Muscle of arm (tissue), 12 donors: ENCODE results near the gene AGMO. TPM values are rescaled to one million over a fixed set of nuclear protein-coding genes. Genes with fewer than 3 reads are reported as not detected.
"Not testable (repeated sequence)": the region's sequence is repeated elsewhere in the genome, so short reads cannot be mapped to it uniquely, and the experiment has no call there.

ENCODE experiments used
- DNase-seq: peaks from one replicate; pipeline ENCODE4 v3.0.0-alpha.2; 2013
- polyA plus RNA-seq, 12 donors: library from polyadenylated mRNA; unstranded; fragments of 120-200 nt; gene quantifications; one replicate each; pipeline ENCODE4 v1.2.1, GENCODE V29; 2013; ENCODE audit not compliant: insufficient read length in 12 of 12

AGMO gene
- polyA plus RNA-seq, 12 donors, result 0.28 to 0.59 (median 0.37) TPM; not detected in 2

DNA sequence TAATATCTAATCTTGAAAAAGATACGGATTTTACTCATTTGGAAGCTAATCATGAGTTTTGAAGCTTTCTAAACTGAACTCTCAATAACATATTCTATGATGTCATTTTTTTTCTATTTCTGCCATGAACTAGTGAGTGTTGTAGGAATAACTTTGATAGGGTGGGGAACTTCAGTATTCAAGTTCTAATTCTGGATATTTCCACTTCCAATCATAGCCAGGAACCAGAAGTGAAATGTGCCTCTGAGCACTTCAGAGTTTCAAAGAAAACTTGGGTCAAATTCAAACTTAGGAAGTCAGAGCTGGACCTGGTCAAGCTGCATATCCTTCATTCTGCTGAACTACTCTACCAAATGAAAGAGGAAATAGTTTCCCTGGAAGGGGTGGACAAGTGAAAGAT is 847 bp downstream of the AGMO start:
- DNase-seq, result no peak

DNA sequence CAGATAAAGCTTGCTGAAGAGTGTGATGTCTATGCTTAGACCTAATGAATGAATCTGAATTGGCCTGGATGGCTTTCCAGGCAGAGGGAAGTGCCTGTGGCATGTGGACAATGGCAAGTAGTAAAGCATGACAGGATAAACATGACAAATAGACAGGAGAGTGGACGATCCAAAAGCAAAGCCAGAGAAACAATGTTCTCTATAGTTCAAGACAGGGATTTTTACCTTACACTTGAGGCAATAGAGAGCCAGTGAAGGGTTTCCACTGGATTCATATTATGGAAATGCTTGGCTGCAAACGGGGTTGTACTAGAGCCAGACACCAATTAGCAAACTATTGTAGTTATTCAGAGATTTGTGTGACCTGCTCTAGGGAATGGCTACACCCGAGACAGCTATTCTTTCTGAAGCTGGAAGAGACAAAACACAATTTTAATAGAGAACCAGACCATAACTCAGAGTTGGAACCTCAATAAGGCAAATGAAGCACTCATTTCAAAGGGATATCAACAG is 2.3 kb downstream of the AGMO start:
- DNase-seq, result no peak

DNA sequence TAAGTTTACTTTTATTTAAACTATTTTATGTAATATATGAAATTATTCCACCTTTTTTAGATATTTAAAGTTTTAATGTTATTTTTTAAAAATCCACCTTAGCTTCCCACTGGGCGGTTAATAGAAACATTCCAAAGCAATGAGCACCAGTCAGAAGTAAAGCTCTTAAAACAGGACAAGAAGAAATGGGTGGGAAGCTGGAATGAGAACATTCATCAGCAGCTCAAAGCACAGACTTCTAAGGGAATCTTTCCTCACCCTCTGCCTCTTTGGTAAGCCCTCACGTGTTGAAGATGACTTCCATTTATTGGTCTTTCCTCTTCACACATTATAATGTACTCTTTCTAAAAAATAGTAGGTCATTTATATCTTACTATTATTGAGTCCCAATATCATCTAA is 3.1 kb downstream of the AGMO start:
- no peak for DNase-seq

DNA sequence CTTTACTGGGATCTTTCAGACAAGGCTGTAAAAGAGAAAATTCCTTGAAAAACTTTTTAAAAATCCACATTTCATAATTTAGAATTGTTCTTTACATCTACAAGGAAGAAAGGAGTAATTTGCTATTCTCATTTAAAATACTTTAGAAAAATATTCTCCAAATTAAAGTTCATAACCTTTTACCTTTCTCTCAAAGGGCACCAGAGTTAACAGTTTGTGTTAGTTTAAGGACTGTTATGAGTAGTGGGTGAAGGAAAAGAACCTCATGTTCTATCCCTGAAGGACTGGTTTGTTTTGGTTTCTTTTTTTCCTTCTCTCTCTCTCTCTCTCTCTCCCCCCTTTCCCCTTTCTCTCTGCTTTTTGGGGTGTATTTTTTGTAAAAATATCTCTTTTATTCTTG is 4.1 kb downstream of the AGMO start:
- no peak for DNase-seq

DNA sequence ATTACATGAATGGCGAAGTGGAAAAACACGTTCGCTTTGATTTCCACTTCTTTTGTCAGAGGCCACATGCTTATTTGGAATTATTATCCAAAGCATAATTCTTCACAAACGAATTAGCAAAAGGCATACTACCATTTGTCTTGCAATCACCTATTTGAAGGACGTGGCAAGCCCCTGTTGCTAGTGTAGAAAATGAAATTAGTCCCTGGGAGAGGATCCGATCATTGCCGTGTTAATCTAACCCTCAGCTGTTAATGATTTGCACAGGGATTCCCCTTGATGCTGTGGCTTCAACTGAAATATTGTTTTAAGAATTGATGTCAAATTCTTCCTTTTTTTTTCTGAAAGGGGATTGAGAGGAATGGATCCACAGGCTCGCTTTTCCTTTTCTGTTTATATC is 4.6 kb downstream of the AGMO start:
- DNase-seq, result no peak

DNA sequence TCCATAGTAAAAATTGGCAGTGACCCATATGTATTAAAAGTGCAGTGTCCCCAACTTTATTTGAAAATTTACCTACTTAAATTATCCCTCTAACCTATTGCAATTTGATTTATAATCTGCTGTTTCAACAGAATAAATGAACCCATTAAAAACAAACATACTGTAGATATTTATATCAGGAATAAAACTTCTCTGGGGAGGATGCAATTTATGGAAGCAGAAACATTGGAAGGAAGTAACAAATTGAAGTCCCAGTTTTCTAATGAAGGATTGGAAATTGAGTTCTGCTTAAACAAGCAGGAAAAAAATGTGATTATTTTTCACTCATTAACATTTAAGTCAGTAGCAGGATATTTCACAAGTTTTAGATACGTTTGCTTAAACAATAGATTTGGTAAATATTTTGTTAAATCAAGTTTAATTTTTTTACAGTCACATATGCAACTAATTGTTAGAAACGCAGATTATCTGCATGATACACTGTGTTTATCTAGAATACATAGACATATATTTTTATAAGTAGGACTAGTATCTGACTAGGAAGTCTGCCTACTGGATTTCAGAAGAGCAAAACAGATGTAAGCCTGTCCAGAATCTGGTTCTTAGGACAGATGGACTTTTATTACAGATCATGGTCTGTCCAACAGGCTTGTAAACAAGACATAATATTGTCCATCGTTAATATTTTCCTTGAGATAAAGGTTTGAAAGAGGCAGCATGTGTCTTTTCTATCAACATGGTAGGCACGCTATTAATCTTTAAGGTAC is 5.3 kb downstream of the AGMO start:
- no peak for DNase-seq

DNA sequence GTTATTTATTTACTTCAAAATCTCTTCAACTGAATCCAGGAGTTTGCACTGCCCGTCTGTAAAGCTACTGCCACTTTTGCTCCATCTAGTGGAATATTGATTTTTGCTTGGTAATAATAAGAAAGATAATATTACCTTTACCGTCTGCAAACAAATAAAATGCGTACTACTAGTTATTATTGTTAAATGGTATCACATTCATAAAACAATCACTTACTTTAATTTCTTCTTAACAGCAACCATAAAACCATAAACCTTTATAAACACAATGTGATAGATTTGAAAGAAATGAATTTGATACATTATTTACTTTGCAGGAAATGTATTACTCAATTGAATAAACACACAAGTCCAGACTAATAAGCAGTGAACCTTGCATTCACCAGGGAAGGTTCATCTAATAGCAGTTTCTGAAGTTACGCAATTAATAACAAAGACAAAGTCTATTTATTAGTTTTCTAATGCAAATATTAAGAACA is 6.4 kb downstream of the AGMO start:
- DNase-seq, result no peak

DNA sequence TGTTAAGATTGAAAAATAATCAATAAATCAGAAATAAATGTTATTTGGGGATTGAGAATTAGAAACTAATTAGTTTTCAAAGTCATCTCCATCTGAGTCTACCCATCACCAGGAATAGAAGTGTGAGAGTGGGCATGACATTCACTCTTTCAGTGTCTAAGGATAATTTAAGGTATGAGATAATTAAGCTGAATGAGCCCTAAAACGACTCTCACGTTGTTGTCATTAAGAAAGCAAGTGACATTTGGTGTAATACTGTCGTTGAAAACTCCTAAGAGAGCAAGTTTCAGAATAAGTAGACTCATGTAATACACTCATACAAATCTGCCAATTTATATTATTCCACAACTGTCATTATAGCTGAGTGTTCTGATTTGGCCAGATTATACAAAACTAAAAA is 7.1 kb downstream of the AGMO start:
- DNase-seq, result no peak

DNA sequence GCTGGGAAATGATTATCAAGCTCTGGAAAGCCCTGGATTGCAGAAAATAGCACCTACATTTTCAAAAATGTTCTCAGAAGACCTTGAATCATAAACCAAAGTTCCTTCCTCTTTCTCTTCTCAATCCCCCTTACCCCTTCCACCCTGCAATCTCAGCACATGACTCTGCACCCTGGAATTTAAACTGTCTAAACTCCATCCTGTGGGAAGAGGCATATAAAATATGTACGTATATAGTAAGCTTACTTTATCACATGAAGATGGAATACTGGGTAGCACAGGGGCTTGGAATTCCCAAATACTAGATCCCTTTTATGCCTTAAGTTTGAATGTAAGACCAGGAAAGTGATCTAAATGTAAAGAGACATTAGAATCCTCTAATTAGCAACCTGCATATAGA is 7.7 kb downstream of the AGMO start:
- no peak for DNase-seq

DNA sequence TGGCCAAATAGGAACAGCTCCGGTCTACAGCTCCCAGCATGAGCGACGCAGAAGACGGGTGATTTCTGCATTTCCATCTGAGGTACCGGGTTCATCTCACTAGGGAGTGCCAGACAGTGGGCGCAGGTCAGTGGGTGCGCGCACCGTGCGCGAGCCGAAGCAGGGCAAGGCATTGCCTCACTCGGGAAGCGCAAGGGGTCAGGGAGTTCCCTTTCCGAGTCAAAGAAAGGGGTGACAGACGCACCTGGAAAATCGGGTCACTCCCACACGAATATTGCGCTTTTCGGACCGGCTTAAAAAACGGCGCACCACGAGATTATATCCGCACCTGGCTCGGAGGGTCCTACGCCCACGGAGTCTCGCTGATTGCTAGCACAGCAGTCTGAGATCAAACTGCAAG is 14.5 kb downstream of the AGMO start:
- DNase-seq, result not testable (repeated sequence)

DNA sequence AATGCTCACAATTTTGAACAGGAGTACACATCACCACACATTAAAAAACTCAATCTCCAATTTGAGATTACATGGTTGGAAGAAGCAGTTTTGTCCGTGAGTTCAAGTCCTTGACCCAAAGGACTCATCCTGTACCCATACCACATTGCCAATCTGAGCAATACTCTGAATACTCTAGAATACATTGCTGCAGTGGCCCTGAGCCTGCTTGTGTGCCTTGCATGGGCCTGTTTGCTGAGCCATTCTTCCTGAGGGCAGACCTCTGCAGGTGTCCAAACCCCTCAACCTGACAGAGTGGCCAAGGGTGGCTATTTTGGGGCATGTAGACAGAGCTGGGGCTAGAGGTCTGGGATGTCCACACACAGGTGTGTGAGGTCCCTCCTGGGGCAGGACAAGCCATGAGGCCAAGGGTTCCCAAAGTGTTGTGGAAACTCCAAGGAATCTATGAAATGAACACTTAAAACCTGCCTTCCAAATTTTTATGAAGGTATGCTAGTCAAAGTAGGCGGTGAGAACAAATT is 15.5 kb downstream of the AGMO start:
- DNase-seq, result no peak

DNA sequence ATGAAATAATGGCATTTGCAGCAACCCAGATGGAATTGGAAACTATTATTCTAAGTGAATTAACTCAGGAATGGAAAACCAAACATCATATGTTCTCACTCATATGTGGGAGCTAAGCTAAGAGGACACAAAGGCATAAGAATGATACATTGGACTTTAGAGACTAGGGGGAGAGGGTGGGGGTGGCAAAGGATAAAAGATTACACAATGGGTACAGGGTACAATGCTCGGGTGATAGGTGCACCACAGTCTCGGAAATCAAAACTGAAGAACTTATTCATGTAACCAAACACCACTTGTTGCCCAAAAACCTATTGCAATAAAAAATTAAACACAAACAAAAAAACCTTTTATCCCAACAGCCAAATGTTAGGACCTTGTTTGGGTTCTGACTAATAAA is 17.8 kb downstream of the AGMO start:
- no peak for DNase-seq

DNA sequence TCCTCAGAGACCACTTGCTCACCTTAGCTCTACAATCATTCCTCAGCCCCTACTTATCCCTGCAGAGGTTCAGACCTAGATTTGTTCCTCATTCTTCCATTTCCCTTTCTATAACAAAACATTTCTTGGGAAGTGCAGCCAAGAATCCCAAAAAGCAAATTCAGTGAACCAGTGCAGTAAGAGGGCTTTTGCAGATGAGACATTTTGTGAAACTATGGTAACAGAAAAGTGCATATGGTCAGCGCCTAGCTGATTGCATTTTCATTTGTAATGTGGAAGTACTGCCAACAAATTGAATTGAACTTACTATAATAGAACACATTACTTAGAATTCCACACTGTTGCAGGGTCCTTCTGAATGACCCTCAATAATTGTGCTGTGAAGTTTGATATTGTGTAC is 18.6 kb downstream of the AGMO start:
- DNase-seq, result peak; percentile 62

DNA sequence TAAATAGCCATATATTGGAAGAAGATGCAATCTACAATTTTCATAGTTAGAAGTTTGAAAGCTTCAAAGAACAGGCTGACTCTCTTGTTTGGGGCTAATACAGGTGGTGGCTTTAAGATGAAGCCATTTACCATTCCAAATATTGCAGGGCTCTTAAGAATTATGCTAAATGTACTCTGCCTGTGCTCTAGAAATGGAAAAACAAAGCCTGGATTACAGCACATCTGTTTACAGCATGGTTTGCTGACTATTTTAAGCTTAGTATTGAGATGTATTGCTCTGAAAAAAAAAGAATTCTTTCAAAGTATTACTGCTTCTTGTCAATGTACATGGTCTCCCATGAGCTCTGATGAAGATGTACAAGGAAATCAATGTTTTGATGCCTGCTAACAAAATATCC is 34.2 kb downstream of the AGMO start:
- DNase-seq, result no peak

DNA sequence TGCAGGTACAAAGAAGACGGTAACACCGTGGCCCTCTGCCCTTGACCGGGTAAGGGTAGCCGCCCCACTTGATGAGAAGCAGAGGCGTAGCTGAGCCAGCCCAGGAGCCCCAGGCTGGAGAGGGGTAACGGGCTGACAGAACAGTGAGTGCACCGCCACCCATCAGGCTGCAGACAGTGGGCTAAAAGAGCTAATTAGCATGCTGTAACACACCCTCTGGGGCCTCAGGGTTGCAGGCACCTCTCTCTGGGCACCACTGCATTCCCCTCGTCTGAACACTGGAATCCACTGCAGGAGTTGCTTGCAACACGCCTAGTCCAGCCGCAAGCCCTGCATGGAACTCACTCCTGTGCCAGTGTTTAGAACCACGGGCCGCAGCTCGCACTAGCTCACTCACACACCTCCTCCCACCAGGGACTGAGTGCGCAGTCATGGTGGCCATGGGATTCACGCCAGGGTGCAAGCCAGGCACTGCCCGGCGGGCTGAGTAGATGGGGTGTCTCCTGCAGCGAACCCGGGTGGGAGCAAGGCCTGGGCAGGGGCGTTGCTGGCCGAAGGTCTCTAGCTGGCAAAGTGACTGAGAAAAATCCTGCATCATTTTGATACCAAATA is 36.1 kb downstream of the AGMO start:
- DNase-seq, result no peak

DNA sequence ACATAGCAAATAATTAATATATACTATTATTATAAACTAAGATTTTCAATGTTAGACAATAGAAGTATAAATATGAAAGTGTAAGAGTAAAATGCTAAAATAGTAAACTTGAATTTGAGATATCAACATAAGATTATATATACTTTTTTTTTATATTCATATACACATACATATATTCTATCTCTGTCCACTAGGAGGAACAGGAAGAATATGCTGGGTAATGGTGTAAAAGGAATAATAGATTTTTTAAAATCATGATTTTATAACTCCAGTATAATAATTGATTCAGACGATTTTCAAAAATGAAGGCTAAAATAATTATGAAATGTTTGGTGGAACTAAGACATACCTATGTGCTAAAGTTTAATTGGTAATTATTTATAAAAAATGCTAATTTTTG is 37.7 kb downstream of the AGMO start:
- DNase-seq, result no peak

DNA sequence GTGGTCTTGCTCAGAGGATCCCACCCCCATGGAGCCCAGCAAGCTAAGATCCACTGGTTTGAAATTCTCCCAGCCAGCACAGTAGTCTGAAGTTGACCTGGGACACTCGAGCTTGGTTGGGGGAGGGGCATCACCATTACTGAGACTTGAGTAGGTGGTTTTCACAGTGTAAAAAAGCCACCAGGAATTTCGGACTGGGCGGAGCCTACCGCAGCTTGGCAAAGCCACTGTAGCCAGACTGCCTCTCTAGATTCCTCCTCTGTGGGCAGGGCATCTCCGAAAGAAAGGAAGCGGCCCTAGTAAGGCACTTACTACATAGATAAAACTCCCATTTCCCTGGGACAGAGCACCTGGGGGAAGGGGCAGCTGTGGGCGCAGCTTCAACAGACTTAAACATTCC is 44.0 kb downstream of the AGMO start:
- DNase-seq, result not testable (repeated sequence)

DNA sequence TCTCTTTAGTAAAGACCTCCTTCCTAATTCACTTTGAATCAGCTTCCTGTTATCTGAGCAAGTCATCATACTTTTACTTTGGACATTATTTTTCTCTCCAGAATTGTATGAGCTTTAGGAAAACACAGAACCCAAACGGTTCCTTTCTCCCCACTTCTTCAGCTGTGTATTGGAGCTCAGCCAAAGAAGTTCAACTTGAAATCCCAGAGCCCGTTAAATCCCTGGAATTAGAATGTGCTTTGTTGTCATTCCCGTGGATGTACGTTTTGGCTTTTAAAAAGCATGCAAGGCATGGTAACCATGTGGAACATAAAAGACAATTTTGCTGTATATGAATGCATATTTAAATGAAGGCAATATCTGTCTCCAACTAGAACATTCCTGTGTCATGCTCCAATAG is 46.6 kb downstream of the AGMO start:
- peak; percentile 84 for DNase-seq

DNA sequence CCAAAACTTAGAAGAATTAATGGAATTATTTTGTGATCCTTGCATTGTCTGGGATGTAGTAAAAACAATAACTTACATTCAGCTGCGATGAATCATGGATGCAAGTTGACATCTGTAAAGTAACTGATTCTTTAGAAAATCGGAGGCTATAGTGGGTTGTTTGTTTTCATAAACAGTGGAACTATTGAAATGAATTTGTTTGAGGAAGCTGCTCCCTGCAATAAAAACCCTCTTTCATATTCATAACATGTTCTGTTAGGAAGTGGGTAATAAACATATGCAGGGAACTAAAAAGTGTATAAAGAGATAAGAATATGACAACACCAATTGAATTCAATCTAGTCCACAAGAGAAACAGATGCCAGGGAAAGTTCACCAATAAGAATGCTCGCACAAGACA is 53.6 kb downstream of the AGMO start:
- no peak for DNase-seq

DNA sequence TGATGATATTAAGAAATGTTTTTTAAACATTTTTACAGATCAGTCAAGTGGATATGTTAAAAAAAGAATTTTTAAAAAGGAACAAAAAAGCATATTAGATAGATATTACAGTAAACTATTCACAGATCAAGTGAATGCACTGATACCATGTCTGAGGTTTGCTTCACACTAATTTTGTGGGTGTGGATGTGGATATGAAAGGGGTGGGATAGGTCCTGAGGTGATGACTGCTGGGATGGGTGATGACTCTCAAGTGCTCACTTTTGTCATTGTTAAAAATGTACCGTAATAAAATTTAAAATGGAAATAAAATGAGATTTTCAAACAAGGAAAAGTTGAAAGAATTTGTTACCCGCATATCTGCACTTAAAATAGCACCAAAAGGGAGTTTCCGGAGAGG is 54.1 kb downstream of the AGMO start:
- no peak for DNase-seq

DNA sequence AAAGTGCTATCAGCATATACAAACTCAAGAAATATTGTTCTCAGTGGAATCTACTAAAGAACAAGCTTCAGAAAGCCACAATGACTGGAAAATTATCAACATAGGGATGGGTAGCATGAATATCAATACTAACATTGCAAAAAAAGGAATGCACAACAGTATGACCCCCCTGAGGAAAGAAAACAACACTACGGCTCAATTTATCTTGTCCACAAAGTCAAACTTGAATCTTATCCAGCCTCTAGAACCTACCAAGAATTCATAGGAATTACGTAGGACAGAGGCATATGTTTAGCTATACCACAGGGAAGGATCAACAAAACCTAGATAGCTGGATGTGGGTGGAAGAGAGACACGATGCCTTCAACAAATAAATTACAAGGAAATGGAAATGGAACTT is 54.6 kb downstream of the AGMO start:
- DNase-seq, result peak; percentile 62

DNA sequence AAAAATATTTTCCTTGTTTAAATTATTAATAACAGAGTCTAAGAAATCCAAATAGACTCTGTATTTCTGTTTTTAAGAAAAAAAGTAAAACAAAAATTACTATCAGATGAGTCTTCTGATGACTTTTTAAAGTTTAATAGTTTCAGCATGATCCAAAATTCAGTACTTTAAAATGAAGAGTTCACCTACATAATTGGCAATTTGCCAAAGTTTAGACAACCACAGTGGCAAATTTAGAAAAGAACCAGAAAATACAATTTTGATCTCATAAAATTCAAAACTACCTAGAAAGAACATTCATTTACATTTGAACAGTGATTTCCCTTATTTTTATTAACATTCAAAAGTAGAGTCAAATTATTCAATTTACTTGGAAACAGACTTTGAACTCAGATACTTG is 56.1 kb downstream of the AGMO start:
- no peak for DNase-seq

DNA sequence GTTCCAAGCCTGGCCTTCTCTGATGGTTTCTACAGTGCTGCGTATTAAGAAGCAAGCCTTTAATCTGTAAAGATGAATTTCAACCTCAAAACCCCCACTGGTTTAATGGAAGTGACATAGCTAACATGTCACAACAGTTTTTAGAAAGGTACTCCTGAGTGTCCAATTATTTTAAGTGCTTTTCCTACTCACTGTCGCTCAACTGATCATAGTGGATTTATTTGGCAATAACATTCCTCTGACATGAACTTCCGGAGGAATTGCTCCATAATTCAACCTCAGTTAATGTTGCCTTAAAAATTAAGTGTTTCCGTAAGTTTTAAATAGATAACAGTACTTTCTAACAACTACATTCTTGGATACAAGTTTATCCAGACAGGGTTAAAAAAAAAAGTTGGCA is 57.5 kb downstream of the AGMO start:
- DNase-seq, result no peak
